ENCODE data around the gene MYL4. TPM values are rescaled to one million over a fixed set of nuclear protein-coding genes. Genes with fewer than 3 reads are reported as not detected.
A peak's percentile ranks its signal among the peaks of the same experiment; 100 is the strongest.

Gene MYL4
- total RNA-seq, 8 experiments from 2014 or later = 0.71 TPM; not detected in 7

DNA sequence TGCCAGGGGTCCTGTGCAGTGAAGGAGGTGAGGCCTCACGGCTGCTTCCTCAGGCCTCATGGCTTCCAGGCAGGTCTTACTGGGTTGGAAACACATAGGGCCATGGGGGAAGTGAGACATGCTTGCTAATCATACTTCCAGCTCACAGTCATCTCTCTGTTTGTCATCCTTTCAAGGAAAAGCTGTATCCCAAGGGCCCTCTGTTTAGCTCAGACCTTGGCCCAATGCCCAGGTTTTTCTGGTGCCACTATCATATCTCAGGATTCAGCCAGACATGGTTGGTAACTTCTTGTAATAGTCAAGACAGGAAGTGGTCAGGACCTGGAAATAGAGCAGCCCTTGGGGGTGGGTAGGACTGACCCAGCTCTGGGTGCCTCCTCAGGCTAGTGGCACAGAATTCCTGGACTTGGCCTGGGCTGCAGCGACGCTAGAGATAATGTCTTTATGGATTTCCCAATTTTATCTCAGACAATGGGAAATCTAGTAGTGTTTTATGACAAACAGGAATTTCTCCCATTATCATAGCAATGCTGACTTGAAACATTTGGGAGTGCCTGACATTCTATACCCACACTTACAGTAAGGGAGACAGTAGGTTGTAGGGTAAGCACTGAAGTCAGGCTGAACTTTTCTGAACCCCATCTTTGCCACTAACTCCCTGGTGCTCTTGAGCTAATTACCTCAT is 31.0 kb downstream of the MYL4 start:
- no peak overlapping the region for H3K27ac ChIP-seq
- no peaks in the 10 kb centered on the region for H3K4me1 ChIP-seq (replicated peaks in 1 of 2)
- ATAC-seq (replicated peaks in 6 of 8) = peak in 6 of 8 experiments; percentile 39 to 87 (median 70)
- H3K4me3 ChIP-seq = no peak overlapping the region
- WGBS, 10 experiments = 8 to 100% (median 70%) methylated on average over 1 to 2 of the region's 3 CpGs; no CpG with 5 or more reads in 5 of the 10 experiments
- in situ Hi-C loops (cut with MboI; ENCODE audit: low pct_unique_long_range_greater_than_20kb in 2 of 9, low sequenced_read_pairs in 9 of 9, unreplicated experiment in 9 of 9) = loop anchor here in 1 of 9 experiments (10.0 kb wide), 1 partner anchor 75 kb away; no protein-coding TSS in a partner anchor

- WGBS, 10 experiments = 25 to 82% (median 55%) methylated on average over 1 to 3 of the region's 3 CpGs; no CpG with 5 or more reads in 2 of the 10 experiments
- Histone ChIP-seq H3K27ac (no peak overlapping the region), H3K4me1 (replicated peaks in 1 of 2) (no peaks in the 10 kb centered on the region), H3K4me3 (no peak overlapping the region)
- ATAC-seq (replicated peaks in 6 of 8) = no peak
- in situ Hi-C loops (cut with MboI; ENCODE audit: low pct_unique_long_range_greater_than_20kb in 2 of 9, low sequenced_read_pairs in 9 of 9, unreplicated experiment in 9 of 9) = no loop called here
Measured at GRCh38 chr17:47240806-47241205, 31.7 kb downstream of the MYL4 start.

DNA sequence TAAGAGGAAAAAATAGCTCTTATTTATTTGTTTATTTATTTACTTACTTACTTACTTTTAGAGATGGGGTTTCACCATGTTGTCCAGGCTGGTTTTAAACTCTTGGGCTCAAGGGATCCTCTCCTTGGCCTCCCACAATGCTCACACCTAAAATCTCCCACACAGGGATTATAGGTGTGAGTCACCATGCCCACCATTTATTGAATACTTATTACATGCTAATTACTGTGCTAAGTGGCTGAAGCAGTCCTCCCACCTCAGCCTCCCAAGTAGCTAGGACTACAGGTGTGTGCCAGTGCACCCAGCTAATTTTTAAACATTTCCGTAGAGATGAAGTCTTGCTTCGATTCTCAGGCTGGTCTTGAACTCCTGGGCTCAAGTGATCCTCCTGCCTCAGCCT is 33.5 kb downstream of the MYL4 start:
- H3K27ac ChIP-seq = no peak overlapping the region
- WGBS, 10 experiments = 70 to 100% (median 100%) methylated on average over 1 to 2 of the region's 2 CpGs; no CpG with 5 or more reads in 7 of the 10 experiments
- in situ Hi-C loops (cut with MboI; ENCODE audit: low pct_unique_long_range_greater_than_20kb in 2 of 9, low sequenced_read_pairs in 9 of 9, unreplicated experiment in 9 of 9) = no loop called here
- H3K4me1 ChIP-seq (replicated peaks in 1 of 2) = no peaks in the 10 kb centered on the region
- ATAC-seq (replicated peaks in 6 of 8) = no peak
- H3K4me3 ChIP-seq = no peak overlapping the region

DNA sequence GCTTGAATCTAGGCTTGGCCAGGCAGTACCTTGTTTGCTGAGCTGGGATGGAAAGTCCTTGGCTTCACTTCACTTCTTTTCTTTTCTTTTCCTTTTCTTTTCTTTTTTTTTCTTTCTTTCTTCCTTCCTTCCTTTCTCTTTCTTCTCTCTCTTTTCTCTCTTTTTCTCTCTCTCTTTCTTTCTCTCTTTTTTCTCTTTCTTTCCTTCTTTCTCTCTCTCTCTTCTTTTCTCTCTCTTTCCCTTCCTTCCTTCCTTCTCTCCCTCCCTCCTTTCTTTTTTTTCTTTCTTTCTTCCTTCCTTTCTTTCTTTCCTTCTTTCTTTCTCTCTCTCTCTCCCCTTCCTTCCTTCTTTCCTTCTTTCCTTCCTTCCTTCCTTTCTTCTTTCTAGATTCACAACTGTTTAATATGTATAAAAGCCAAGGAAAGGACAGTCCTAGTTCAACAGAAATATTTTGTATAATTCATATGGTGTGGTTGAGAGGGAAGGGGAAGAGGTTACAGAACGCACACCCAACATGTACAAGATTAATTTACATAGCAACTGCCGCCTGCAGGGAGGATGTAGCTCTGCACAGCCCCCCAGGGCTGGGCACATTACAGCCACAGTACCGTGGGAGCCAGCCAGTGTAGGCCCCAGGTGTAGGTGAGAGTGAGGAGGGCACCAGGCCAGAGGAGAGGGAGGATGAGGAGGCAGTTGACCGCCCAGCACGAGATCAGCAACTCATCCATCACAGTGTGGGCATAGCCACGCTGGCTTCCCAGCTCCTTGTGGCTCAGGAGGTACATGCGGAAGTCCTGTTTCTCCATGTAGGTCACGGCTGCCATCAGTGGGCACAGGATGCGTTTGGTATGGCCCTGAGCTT is 34.8 kb downstream of the MYL4 start:
- H3K4me1 ChIP-seq (replicated peaks in 1 of 2) = no peaks in the 10 kb centered on the region
- in situ Hi-C loops (cut with MboI; ENCODE audit: low pct_unique_long_range_greater_than_20kb in 2 of 9, low sequenced_read_pairs in 9 of 9, unreplicated experiment in 9 of 9) = no loop called here
- H3K4me3 ChIP-seq = no peak overlapping the region
- 9 to 100% (median 73%) methylated on average over 1 to 7 of the region's 9 CpGs; no CpG with 5 or more reads in 1 of the 10 experiments for WGBS, 10 experiments
- no peak overlapping the region for H3K27ac ChIP-seq
- peak in 2 of 8 experiments; percentile 11 to 82 for ATAC-seq (replicated peaks in 6 of 8)

DNA sequence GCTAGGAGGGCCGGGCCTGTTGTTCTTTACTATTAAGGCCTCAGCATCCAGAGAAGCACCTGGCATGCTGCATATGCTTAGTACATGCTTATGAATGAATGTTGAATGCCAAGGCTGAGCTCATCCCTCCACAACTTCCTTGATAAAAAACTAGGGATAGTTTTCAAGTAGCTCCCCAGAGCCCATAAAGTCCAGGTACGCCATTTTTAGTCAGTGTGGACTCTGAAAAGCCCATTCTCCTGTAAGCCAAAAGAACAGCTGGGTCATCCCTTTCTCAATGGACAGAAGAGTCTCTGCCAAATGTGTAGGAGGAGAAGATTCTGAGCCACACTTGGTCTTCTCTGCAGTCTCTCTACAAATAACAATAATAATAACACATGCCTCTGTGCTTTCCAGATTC is 35.5 kb downstream of the MYL4 start:
- no peaks in the 10 kb centered on the region for H3K4me1 ChIP-seq (replicated peaks in 1 of 2)
- ATAC-seq (replicated peaks in 6 of 8) = peak in 1 of 8 experiments; percentile 29
- in situ Hi-C loops (cut with MboI; ENCODE audit: low pct_unique_long_range_greater_than_20kb in 2 of 9, low sequenced_read_pairs in 9 of 9, unreplicated experiment in 9 of 9) = no loop called here
- H3K27ac ChIP-seq = no peak overlapping the region
- 81 to 100% (median 100%) methylated on average over 1 to 2 of the region's 2 CpGs; no CpG with 5 or more reads in 5 of the 10 experiments for WGBS, 10 experiments
- no peak overlapping the region for H3K4me3 ChIP-seq

GRCh38 chr17:47246120-47246519 is 37.0 kb downstream of the MYL4 start:
- in situ Hi-C loops (cut with MboI; ENCODE audit: low pct_unique_long_range_greater_than_20kb in 2 of 9, low sequenced_read_pairs in 9 of 9, unreplicated experiment in 9 of 9) = no loop called here
- Histone ChIP-seq H3K4me3 (no peak overlapping the region), H3K27ac (no peak overlapping the region), H3K4me1 (replicated peaks in 1 of 2) (peaks cover 0 to under 1% of the 10 kb centered on the region in 2 donors)
- WGBS, 10 experiments = 0 to 100% (median 63%) methylated on average over 1 to 2 of the region's 2 CpGs; no CpG with 5 or more reads in 1 of the 10 experiments
- ATAC-seq (replicated peaks in 6 of 8) = peak in 2 of 8 experiments; percentile 58 to 64

- H3K27ac ChIP-seq = no peak overlapping the region
- no peak overlapping the region for H3K4me3 ChIP-seq
- WGBS, 10 experiments = 59 to 100% (median 83%) methylated on average over 2 of the region's 2 CpGs; no CpG with 5 or more reads in 2 of the 10 experiments
- H3K4me1 ChIP-seq (replicated peaks in 1 of 2) = peaks cover 0 to 9% of the 10 kb centered on the region in 2 donors
- no peak for ATAC-seq (replicated peaks in 6 of 8)
- in situ Hi-C loops (cut with MboI; ENCODE audit: low pct_unique_long_range_greater_than_20kb in 2 of 9, low sequenced_read_pairs in 9 of 9, unreplicated experiment in 9 of 9) = no loop called here
Measured at GRCh38 chr17:47250855-47251254, 41.7 kb downstream of the MYL4 start.

DNA sequence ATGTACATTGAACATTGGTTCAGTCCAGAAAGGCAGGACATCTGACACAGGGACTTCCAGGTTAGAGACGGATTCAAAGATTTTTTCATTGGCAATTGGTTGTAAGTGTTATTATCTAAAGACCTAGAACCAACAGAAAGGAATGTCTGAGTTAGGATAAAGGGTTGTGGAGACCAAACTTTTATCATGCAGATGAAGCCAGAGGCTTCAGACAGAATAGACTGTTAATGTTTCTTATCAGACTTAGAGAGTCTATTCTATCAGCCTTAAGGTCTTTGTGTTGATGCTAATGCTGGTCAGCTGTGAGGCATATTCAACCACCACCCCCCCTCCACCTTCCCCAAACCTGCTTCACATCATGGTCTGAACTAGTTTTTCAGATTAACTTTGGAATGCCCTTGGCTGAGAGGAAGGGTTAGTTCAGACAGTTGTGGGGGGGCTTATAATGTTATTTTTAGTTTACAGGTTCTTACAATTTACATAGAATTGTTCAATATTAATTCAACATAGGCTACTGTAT is 42.3 kb downstream of the MYL4 start:
- no peak overlapping the region for H3K4me3 ChIP-seq
- 11 to 50% (median 21%) methylated on average over 1 of the region's 1 CpG; no CpG with 5 or more reads in 6 of the 10 experiments for WGBS, 10 experiments
- peaks cover 0 to 9% of the 10 kb centered on the region in 2 donors for H3K4me1 ChIP-seq (replicated peaks in 1 of 2)
- no peak overlapping the region for H3K27ac ChIP-seq
- ATAC-seq (replicated peaks in 6 of 8) = no peak
- in situ Hi-C loops (cut with MboI; ENCODE audit: low pct_unique_long_range_greater_than_20kb in 2 of 9, low sequenced_read_pairs in 9 of 9, unreplicated experiment in 9 of 9) = no loop called here

DNA sequence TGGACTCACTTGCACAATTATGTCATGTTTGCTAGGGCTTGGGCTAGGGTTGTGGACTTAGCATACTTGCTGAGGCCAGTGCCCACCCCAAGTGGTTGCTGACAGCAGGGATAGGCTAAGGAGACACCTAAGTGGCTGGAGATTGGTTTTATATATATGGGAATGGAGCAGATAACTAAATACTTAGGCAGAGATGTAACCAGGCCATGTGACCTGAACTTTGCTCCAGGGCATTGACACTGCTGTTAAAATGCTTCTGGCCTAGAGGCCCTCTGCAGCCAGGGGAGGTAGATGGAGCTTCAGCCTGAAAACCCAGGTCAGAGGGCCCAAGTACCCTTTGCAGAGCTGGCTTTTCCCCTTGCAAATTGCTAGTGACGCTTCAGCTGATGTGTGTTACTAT is 43.1 kb downstream of the MYL4 start:
- in situ Hi-C loops (cut with MboI; ENCODE audit: low pct_unique_long_range_greater_than_20kb in 2 of 9, low sequenced_read_pairs in 9 of 9, unreplicated experiment in 9 of 9) = no loop called here
- 100% methylated on average over 1 of the region's 1 CpG; no CpG with 5 or more reads in 6 of the 10 experiments for WGBS, 10 experiments
- Histone ChIP-seq H3K4me3 (no peak overlapping the region), H3K4me1 (replicated peaks in 1 of 2) (peaks cover 0 to 9% of the 10 kb centered on the region in 2 donors), H3K27ac (no peak overlapping the region)
- ATAC-seq (replicated peaks in 6 of 8) = peak in 1 of 8 experiments; percentile 10

DNA sequence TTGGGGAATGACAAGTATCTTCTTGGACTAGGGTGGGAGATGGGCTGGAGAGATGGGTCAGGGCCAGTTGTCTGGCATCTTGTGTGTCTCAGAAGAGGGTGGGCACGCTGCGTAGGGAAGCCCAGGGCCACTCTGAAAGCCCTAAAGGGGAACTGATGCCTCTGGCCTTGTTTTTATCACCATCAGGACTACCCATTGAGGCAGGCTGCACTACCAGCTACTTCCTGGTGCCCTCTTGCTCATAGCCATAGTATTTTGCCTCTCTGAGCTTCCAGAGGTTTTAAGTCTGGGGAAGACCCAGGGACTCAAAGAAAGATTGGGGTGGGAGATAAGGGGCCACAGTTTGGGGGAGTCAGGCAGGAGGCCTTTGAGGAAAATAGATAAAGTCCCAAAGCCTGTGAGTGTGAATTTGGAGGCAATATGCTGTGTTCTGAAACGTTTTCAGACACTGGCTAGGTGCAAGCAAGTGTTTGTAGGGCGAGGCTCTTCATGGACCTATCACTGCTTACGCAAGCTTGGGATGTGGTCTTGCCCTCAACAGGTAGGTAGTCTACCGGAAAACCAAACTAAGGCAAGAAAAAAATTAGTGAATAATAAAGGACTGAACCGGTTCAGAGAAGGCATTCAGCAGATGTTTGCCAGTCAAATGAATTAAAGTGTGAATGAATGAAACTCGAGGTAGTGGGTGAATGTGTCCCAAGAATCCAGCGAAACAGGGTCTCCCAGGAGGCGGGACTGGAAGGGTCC is 43.8 kb downstream of the MYL4 start:
- H3K27ac ChIP-seq = no peak overlapping the region
- 20 to 74% (median 68%) methylated on average over 1 to 6 of the region's 10 CpGs; no CpG with 5 or more reads in 2 of the 10 experiments for WGBS, 10 experiments
- in situ Hi-C loops (cut with MboI; ENCODE audit: low pct_unique_long_range_greater_than_20kb in 2 of 9, low sequenced_read_pairs in 9 of 9, unreplicated experiment in 9 of 9) = no loop called here

GRCh38 chr17:47253541-47254402 is 44.6 kb downstream of the MYL4 start, which contains the start of gene ITGB3:
TSS of gene ITGB3 (plus strand) at chr17:47253827. CDS start at chr17:47253862, 35 bp downstream.
- in situ Hi-C loops (cut with MboI; ENCODE audit: low pct_unique_long_range_greater_than_20kb in 2 of 9, low sequenced_read_pairs in 9 of 9, unreplicated experiment in 9 of 9) = no loop called here
- ATAC-seq (replicated peaks in 6 of 8) = peak; percentile 87 to 99 (median 98)
- Histone ChIP-seq H3K4me3 (peak within 1 kb of the TSS; percentile 38 to 50 (median 41)), H3K4me1 (replicated peaks in 1 of 2) (peaks cover 0 to 9% of the 10 kb centered on the region in 2 donors), H3K27ac (no peak within 1 kb of the TSS)
- WGBS, 10 experiments = 0 to 8% (median 0%) methylated on average over 1 to 5 of the region's 112 CpGs; no CpG with 5 or more reads in 5 of the 10 experiments

More for the DNA sequence above, 43.8 kb downstream of the MYL4 start:
- H3K4me3 ChIP-seq = peak overlapping the region in 4 of 5 donors; percentile 38 to 50 (median 44)
- ATAC-seq (replicated peaks in 6 of 8) = no peak
- peaks cover 0 to 9% of the 10 kb centered on the region in 2 donors for H3K4me1 ChIP-seq (replicated peaks in 1 of 2)
